IMR-90 (cell line): Measurements from ENCODE around the gene PIAS4. TPM values are rescaled to one million over a fixed set of nuclear protein-coding genes. Genes with fewer than 3 reads are reported as not detected.
A peak's percentile ranks its signal among the peaks of the same experiment; 100 is the strongest.

Experiments used
- ATAC-seq: fragments of 200-7000 bp; cut with Tn5 transposase; 2 replicates; pipeline ENCODE4 v1.9.1; 2020; ENCODE audit warnings: low read depth, mild to moderate bottlenecking, moderate library complexity
- BruUV-seq: library from RNA; stranded (reverse); fragments of 400-500 nt; replicated peaks from 2 replicates; lab custom pipeline; 2021; lab: Mats Ljungman, UMichigan
- CTCF ChIA-PET: fragments of 300-600 bp; formaldehyde crosslinking; extraction: SDS; loops from one replicate; lab custom pipeline; 2021; ENCODE audit warnings: antibody characterized with exemption; lab: Yijun Ruan, JAX
- POLR2A ChIA-PET: fragments of 300-600 bp; sonication (Branson Sonifier 250); formaldehyde crosslinking; loops from one replicate; lab custom pipeline; 2022; ENCODE audit warnings: antibody characterized with exemption; ENCODE audit not compliant: unreplicated experiment; lab: Charles Lee
- DNase-seq: peaks from one replicate; pipeline ENCODE4 v3.0.0; 2013
- H2AFZ ChIP-seq: replicated peaks from 2 replicates; pipeline ENCODE3; 2013; ENCODE audit warnings: low read length, mild to moderate bottlenecking; ENCODE audit not compliant: poor library complexity
- H2AK5ac ChIP-seq: 2 replicates; pipeline ENCODE4 v1.6.1; 2013; ENCODE audit warnings: low read depth, low read length, inconsistent platforms
- H2AK9ac ChIP-seq: replicated peaks from 2 replicates; pipeline ENCODE3; 2013; ENCODE audit warnings: mild to moderate bottlenecking, low read depth, low read length, moderate library complexity; ENCODE audit not compliant: poor library complexity
- H2BK120ac ChIP-seq: 2 replicates; pipeline ENCODE4 v1.6.1; 2013; ENCODE audit warnings: low read depth, low read length, inconsistent platforms
- H2BK15ac ChIP-seq: 3 replicates; pipeline ENCODE4 v1.6.1; 2013; ENCODE audit warnings: low read depth, low read length, inconsistent platforms
- H2BK20ac ChIP-seq: 2 replicates; pipeline ENCODE4 v1.6.1; 2013; ENCODE audit warnings: low read depth, mild to moderate bottlenecking, inconsistent platforms, low read length, moderate library complexity
- H2BK5ac ChIP-seq: 2 replicates; pipeline ENCODE4 v1.6.1; 2013; ENCODE audit warnings: mild to moderate bottlenecking, low read depth, low read length, inconsistent platforms; ENCODE audit not compliant: poor library complexity, severe bottlenecking
- H3K14ac ChIP-seq: replicated peaks from 2 replicates; pipeline ENCODE4 v1.6.1; 2013; ENCODE audit warnings: low read depth, low read length, inconsistent platforms
- H3K18ac ChIP-seq: 2 replicates; pipeline ENCODE4 v1.6.1; 2013; ENCODE audit warnings: low read depth, low read length, control low read depth
- H3K23ac ChIP-seq: 2 replicates; pipeline ENCODE4 v1.6.1; 2013; ENCODE audit warnings: low read depth, low read length, inconsistent platforms
- H3K27ac ChIP-seq: 2 replicates; pipeline ENCODE4 v1.5.1; 2013; ENCODE audit warnings: mild to moderate bottlenecking, control low read depth, low read length; ENCODE audit not compliant: insufficient read depth
- H3K27me3 ChIP-seq: 2 replicates; pipeline ENCODE4 v1.6.1; 2013; ENCODE audit warnings: low read length; ENCODE audit not compliant: control insufficient read depth, insufficient read depth
- H3K36me3 ChIP-seq: 2 replicates; pipeline ENCODE4 v1.6.1; 2013; ENCODE audit warnings: low read length, mixed read lengths; ENCODE audit not compliant: control insufficient read depth, insufficient read depth
- H3K4ac ChIP-seq: 2 replicates; pipeline ENCODE4 v1.6.1; 2013; ENCODE audit warnings: low read depth, low read length, inconsistent platforms
- H3K4me1 ChIP-seq: 2 replicates; pipeline ENCODE4 v1.6.1; 2013; ENCODE audit warnings: low read length, mixed read lengths; ENCODE audit not compliant: control insufficient read depth, insufficient read depth
- H3K4me2 ChIP-seq: 2 replicates; pipeline ENCODE4 v1.6.1; 2013; ENCODE audit warnings: low read depth, mild to moderate bottlenecking, control low read depth, low read length, moderate library complexity
- H3K4me3 ChIP-seq: 2 replicates; pipeline ENCODE4 v1.5.1; 2013; ENCODE audit warnings: low read depth, mild to moderate bottlenecking, control low read depth, low read length, moderate library complexity; ENCODE audit not compliant: insufficient read depth
- H3K56ac ChIP-seq: 2 replicates; pipeline ENCODE4 v1.6.1; 2013; ENCODE audit warnings: low read length, inconsistent platforms; ENCODE audit not compliant: insufficient read depth; ENCODE audit errors: extremely low read depth
- H3K79me1 ChIP-seq, 2 experiments: 2 replicates each; pipeline ENCODE4 v1.6.1; 2013; ENCODE audit warnings: low read length in 2 of 2, inconsistent platforms in 1 of 2, low read depth in 1 of 2
- H3K9ac ChIP-seq: 2 replicates; pipeline ENCODE4 v1.6.1; 2013; ENCODE audit warnings: low read depth, low read length, control low read depth
- H3K9me1 ChIP-seq: 2 replicates; pipeline ENCODE4 v1.6.1; 2013; ENCODE audit warnings: low read length, inconsistent platforms; ENCODE audit not compliant: insufficient read depth
- H3K9me3 ChIP-seq: 2 replicates; pipeline ENCODE4 v1.6.1; 2013; ENCODE audit warnings: low read length; ENCODE audit not compliant: control insufficient read depth, insufficient read depth
- H4K20me1 ChIP-seq: 2 replicates; pipeline ENCODE4 v1.6.1; 2013; ENCODE audit warnings: low read length, inconsistent platforms; ENCODE audit not compliant: insufficient read depth
- H4K5ac ChIP-seq: 2 replicates; pipeline ENCODE4 v1.6.1; 2013; ENCODE audit warnings: mild to moderate bottlenecking, low read depth, low read length, control low read depth
- H4K8ac ChIP-seq, 2 experiments: 2 replicates each; pipeline ENCODE4 v1.6.1; 2013; ENCODE audit warnings: low read depth in 2 of 2, low read length in 2 of 2, control low read depth in 1 of 2, inconsistent platforms in 1 of 2
- H4K91ac ChIP-seq: 2 replicates; pipeline ENCODE4 v1.6.1; 2013; ENCODE audit warnings: low read depth, low read length, inconsistent platforms; ENCODE audit not compliant: insufficient read depth
- BHLHE40 ChIP-seq: fragments of 150-350 bp; IDR thresholded peaks from 2 replicates; pipeline ENCODE4 v1.6.1; 2016; ENCODE audit warnings: mild to moderate bottlenecking, low read depth, low read length
- CEBPB ChIP-seq: IDR thresholded peaks from 2 replicates; pipeline ENCODE4 v1.6.1; 2012; ENCODE audit warnings: low read depth, low read length, improper control_type of control experiment
- CHD1 ChIP-seq: IDR thresholded peaks from 2 replicates; pipeline ENCODE4 v1.6.1; 2012; ENCODE audit warnings: low read depth, low read length, improper control_type of control experiment
- CTCF ChIP-seq: conservative IDR thresholded peaks from 2 replicates; pipeline ENCODE4 v1.5.1; 2012; ENCODE audit warnings: mild to moderate bottlenecking, low read depth, low read length, improper control_type of control experiment
- MAFK ChIP-seq: IDR thresholded peaks from 2 replicates; pipeline ENCODE4 v1.6.1; 2012; ENCODE audit warnings: low read depth, low read length, improper control_type of control experiment
- MAZ ChIP-seq: IDR thresholded peaks from 2 replicates; pipeline ENCODE4 v1.6.1; 2012; ENCODE audit warnings: low read depth, mild to moderate bottlenecking, low read length, improper control_type of control experiment, moderate library complexity, borderline replicate concordance
- MXI1 ChIP-seq: IDR thresholded peaks from 2 replicates; pipeline ENCODE4 v1.6.1; 2012; ENCODE audit warnings: low read depth, mild to moderate bottlenecking, low read length, moderate library complexity, borderline replicate concordance
- RAD21 ChIP-seq: IDR thresholded peaks from 2 replicates; pipeline ENCODE4 v1.6.1; 2012; ENCODE audit warnings: low read length, improper control_type of control experiment
- RFX5 ChIP-seq: IDR thresholded peaks from 2 replicates; pipeline ENCODE4 v1.8.0; 2012; ENCODE audit warnings: low read depth, mild to moderate bottlenecking, low read length, moderate library complexity
- WGBS, 2 experiments: methylation state at CpG; one replicate each; pipeline versions ENCODE4 v1.1.5 to v1.1.7; 2013; ENCODE audit warnings: missing lambda C conversion rate in 2 of 2; ENCODE audit not compliant: insufficient read length in 1 of 2; ENCODE audit errors: extremely low coverage in 2 of 2; 5-methylcytosine and 5-hydroxymethylcytosine counted together
- dilution Hi-C: fragments of 300-500 bp; cut with HindIII; formaldehyde crosslinking; loops from one replicate; pipeline ENCODE4 v1.14.3; 2018; ENCODE audit warnings: low sequenced_read_pairs; ENCODE audit not compliant: unreplicated experiment
- in situ Hi-C: fragments of 300-500 bp; cut with MboI; formaldehyde crosslinking; loops from 3 replicates; pipeline ENCODE4 v1.14.3; 2019; ENCODE audit warnings: low sequenced_read_pairs, inconsistent platforms, mixed read lengths
- intact Hi-C: fragments of 100-400 bp; cut with micrococcal nuclease; formaldehyde crosslinking; loops from 2 replicates; pipeline ENCODE4 v1.10.0; 2022
- polyA plus RNA-seq, 3 experiments: library from polyadenylated mRNA; depleted of rRNA; stranded (reverse); fragments of >200 nt; gene quantifications; 2 replicates each; pipeline ENCODE4 v1.2.3, GENCODE V29; 2012; ENCODE audit warnings: low replicate concordance in 1 of 3
- total RNA-seq: library from RNA; depleted of rRNA; stranded (reverse); fragments of >200 nt; gene quantifications from 2 replicates; pipeline ENCODE4 v1.2.3, GENCODE V29; 2012

The PIAS4 gene
- total and polyA plus RNA-seq, 2 of the 4 experiments (the other 2 are of a cell fraction), result 12.1 to 13.6 TPM

GRCh38 chr19:3964256-3965194 is 43.0 kb upstream of the PIAS4 start (continued):
- TF ChIP-seq BHLHE40, result no peak

GRCh38 chr19:3966051-3967017 is 41.2 kb upstream of the PIAS4 start:
- Histone ChIP-seq H3K4me1 (peaks cover 9% of the 10 kb centered on the region), H3K27me3 (no peaks in the 10 kb centered on the region), H4K20me1 (peaks cover 90% of the 10 kb centered on the region), H4K8ac (peak overlapping the region in 1 of 2 experiments; percentile 15; a peak in 1 of 4 replicates), H3K9ac (no peak overlapping the region), H2BK20ac (no peak overlapping the region), H3K4me3 (no peak overlapping the region), H3K23ac (0 out of 2 replicates have a peak overlapping the region, but pooled peaks have one; percentile 27), H3K56ac (no peak overlapping the region), H2AK5ac (peak overlapping the region; percentile 45), H3K9me3 (no peaks in the 10 kb centered on the region), H3K27ac (peak overlapping the region; percentile 35; the same call in 1 of the 2 replicates), H4K5ac (no peak overlapping the region), H3K4me2 (no peak overlapping the region), H2BK15ac (no peak overlapping the region), H3K4ac (no peak overlapping the region; the same call in 1 of the 2 replicates), H3K36me3 (peaks cover 62% of the 10 kb centered on the region), H2AK9ac (peak overlapping the region; percentile 83), H3K18ac (no peak overlapping the region), H2BK120ac (no peak overlapping the region), H3K79me1 (peaks cover 9 to 68% of the 10 kb centered on the region in 2 experiments), H3K14ac (no peak overlapping the region), H2AFZ (no peak overlapping the region), H3K9me1 (0 out of 2 replicates have a peak, but pooled peaks cover 16% of the 10 kb centered on the region), H2BK5ac (peak overlapping the region; percentile 40), H4K91ac (0 out of 2 replicates have a peak overlapping the region, but pooled peaks have one; percentile 28)
- DNase-seq, result no peak
- 96% methylated on average over 20 of the region's 30 CpGs; no CpG with 5 or more reads in 1 of the 2 experiments for WGBS, 2 experiments
- dilution Hi-C loops (no loop called here), intact Hi-C loops (loop anchor here (5.0 kb wide), 1 partner anchor 299 kb away; no protein-coding TSS in a partner anchor), in situ Hi-C loops (no loop called here)
- CTCF ChIA-PET, result no interaction called here
- ATAC-seq, result no peak
- no TSS peak for BruUV-seq
- POLR2A ChIA-PET, result no interaction called here
- TF ChIP-seq CTCF (no peak), CHD1 (no peak), RAD21 (no peak), MAFK (no peak), MXI1 (no peak), BHLHE40 (no peak), RFX5 (no peak), MAZ (no peak), CEBPB (no peak)
